CD4-positive, alpha-beta T cell treated with Interleukin-2 at 100 ng/mL for 4 hours (primary cell): Measurements from ENCODE around the gene PDIA6.

Experiments used
- DNase-seq: peaks from one replicate; pipeline ENCODE4 v3.0.0-alpha.2; 2020; ENCODE audit warnings: low spot score

Gene PDIA6, protein sequence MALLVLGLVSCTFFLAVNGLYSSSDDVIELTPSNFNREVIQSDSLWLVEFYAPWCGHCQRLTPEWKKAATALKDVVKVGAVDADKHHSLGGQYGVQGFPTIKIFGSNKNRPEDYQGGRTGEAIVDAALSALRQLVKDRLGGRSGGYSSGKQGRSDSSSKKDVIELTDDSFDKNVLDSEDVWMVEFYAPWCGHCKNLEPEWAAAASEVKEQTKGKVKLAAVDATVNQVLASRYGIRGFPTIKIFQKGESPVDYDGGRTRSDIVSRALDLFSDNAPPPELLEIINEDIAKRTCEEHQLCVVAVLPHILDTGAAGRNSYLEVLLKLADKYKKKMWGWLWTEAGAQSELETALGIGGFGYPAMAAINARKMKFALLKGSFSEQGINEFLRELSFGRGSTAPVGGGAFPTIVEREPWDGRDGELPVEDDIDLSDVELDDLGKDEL

GRCh38 chr2:10812362-10813162, at the start of gene PDIA6:
PDIA6 (minus strand) TSS chr2:10812785; CDS start chr2:10812696, 89 bp downstream.
- DNase-seq, result peak; percentile 96

- DNase-seq, result no peak
Observed at GRCh38 chr2:10862330-10862729, 49.7 kb upstream of the PDIA6 start.

DNA sequence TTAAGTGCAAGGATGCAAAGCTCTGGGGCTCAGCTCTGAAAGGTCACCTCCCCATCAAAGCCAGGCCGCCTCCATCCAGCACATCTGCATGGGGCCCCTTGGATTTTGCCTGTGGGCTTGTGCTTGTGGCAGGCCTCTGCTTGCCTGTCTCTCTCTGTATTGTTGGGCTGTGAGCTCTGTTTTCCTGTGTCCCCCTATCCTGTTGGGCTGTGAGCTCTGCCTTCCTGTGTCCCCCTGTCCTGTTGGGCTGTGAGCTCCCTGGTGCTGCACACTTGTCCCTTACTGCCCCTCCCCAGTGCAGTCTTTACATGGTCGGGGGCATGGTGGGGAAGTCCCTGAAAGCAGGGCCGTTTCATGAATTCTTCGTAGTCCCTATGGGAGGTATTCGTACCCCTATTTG, 49.2 kb upstream of the PDIA6 start:
- no peak for DNase-seq

GRCh38 chr2:10860814-10861325, 48.3 kb upstream of the PDIA6 start:
- DNase-seq, result no peak

GRCh38 chr2:10860081-10860813, 47.7 kb upstream of the PDIA6 start:
- DNase-seq, result no peak

- DNase-seq, result no peak
Observed at GRCh38 chr2:10859278-10859677, 46.7 kb upstream of the PDIA6 start.

DNA sequence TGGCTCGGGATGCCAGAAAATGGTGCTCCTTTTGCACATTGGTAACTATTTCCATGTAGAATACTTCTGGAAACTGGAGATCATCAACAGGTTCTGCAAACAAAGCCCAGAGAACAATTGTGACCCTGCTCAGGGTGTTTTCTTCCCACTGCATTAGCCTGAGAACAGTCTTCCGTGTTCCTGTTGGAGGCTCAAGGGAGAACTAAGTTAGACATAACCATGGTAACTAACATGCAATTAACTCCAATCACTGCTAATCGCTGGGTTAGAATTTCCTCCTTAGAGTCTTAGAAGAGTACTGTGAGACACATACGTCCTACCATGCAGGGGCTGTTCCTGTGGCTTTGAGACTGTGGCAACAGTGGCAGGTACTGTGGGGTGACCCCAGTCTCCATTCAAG, 36.0 kb upstream of the PDIA6 start:
- DNase-seq, result no peak

GRCh38 chr2:10847008-10847407, 34.4 kb upstream of the PDIA6 start:
- DNase-seq, result no peak

DNA sequence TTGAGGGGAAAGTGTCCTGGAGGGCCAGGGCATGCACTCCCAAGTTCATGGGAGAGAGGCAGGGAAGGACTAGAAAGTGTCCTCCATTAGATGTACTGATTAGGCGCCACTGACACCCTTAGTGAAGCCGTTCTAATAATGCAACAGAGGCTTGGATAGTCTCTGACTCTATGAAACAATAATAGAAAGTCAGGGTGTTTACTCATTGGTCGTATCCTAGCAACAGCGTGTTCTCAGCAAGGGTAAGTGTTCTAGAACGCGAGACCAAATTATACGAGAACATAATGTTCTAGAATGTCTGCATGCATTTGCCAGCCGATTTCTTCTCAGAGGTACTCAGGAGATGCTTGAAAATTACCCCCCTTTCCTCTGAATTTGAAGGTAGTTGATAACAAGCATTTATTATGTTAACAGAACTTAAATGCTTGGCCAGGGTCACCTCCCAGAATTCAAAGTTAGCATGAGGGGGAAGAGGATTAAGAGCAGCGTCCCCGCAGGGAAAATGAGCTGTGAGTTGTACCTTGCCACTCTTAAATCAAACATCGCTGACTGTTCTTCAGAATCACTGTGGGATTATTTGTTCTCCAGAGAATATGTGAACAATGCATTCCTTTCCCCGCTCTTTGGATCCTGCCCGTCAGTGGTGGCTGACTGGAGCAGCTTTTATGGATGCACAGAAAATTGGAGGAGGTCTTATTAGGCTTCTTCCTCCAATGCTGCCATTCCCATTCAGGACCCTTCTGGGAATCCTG, 33.7 kb upstream of the PDIA6 start:
- no peak for DNase-seq

DNA sequence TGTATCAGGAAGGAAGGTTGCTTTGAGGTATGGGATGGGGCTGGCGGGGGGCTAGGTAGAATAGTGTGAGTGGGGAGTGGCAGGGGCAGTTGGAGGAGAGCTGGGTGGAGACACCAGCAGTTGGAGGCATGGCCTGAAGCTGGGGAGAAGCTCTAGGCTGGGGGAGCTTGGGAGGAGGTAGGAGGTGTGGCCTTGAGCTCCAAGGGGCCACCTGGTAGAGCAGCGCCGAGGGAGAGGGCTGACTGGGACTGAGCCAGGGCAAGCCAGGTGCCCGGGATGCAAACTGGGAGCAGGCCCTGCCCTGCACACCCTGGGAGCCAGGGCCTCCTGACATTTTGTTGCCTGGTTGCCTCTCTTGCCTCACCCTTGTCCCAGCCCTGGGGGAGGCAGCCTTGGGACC, 33.1 kb upstream of the PDIA6 start:
- no peak for DNase-seq

- no peak for DNase-seq
Observed at GRCh38 chr2:10844097-10844496, 31.5 kb upstream of the PDIA6 start.

DNA sequence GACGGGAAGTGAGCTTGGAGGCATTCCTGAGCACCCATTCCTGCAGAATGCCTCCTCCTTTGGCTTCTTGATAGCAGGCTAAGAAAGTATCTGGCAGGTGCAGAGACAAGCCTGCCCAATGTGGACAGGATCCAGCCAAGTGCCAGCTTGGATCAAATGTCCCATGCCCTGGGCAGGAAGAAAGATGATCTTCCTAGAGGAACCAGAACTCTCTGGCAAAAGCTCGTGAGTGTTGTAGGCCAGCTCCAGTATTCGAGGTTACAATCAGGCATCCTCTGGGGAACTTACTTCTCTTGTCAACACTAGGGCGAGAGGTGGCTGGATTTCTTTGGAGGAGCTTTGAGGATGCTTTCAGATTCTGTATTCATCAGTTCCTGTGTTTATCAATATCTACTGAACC, 29.9 kb upstream of the PDIA6 start:
- no peak for DNase-seq

DNA sequence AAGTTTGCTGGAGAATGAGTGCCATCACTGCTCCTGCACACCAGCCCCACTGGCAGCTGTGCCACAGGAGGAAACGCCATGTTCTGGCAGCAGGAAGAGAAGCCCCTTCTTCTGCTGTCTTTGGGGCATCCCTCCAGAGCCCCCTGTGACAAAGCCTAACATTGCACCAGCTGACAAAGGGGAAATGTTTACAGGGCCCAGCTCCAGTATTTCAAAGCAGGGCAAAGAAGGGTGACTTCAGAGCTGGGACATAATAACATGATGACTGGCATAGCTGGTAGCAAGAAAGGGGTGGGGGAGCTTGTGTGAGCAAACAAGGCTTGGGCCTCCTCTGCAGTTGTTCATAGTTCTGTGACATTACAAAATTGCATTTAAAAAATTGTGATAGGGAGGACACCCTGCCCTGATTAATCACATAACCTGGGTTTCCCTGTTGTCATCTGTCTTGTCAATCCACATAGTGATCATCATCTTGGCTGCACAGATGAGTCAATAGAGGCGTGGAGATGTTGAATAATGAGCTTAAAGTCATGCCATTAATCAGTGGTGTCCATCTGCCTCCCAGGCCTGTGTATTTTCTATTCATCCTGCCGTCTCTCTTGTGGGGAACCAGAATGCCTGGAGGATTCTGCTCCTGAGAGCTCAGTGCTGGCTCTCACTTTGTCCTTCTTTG, 29.1 kb upstream of the PDIA6 start:
- no peak for DNase-seq

- no peak for DNase-seq
Observed at GRCh38 chr2:10839813-10840212, 27.2 kb upstream of the PDIA6 start.

DNA sequence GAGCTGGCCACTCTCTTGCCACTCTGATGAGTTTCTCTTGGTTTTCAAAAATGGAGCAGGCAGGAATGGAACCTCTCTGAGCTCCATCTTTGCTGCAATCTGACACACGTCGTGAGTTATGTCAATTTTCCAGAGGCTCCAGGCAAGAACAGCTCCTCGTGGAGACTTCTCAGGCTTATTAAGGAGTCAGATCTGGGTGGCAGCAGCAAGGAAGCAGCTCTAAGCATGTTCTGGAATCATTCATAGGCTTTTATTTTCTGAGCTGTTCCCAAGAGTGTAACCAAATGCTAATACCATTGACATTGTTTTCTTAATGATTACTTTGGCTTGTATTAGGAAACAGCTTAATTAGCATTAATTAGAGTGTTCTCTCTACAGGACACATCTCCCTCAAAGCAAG, 26.1 kb upstream of the PDIA6 start:
- no peak for DNase-seq

DNA sequence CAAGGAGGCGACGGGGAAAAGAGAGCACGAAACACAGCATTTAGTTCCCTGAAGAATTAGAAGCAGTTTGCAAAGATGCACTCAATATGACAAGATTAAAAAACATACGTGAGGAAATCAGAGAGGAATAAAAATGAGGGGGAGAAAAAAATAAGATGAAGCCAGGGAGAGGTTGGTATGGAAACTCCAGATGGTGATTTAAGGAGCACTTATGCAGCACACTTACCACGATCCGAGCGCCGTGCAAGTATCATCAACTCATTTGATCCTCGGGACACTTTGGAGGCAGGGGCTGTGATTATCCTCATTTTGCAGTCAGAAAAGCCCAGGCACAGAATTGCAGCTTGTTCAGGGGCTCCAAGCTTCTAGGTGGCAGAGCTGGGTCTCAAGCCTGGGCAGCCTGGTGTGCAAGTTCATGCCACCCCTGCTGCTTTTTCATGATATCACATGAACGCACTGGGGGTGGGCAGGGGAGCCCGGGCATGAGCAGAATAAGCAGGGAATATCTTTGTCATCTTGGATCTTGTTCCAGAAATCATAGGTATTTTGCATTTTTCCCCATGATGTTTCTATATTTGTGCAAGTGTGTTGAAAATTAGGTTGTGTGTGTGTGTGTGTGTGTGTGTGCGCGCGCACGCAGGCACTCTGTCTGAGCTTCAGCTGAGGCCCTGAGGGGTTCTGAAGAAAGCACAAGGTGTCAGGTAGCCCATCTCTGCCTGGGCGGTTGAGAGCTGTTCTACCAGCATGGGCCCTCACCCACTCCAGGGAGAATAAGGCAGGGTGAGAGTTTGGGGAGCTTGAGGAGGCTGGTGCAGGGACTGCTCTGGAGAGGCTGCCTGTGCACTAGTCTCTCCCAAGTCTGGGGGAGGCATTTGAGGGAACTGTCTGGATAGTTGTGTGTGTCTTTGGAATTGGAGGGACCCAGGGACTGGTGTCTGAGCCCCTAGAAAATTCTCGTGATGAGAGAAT, 25.0 kb upstream of the PDIA6 start:
- DNase-seq, result no peak

DNA sequence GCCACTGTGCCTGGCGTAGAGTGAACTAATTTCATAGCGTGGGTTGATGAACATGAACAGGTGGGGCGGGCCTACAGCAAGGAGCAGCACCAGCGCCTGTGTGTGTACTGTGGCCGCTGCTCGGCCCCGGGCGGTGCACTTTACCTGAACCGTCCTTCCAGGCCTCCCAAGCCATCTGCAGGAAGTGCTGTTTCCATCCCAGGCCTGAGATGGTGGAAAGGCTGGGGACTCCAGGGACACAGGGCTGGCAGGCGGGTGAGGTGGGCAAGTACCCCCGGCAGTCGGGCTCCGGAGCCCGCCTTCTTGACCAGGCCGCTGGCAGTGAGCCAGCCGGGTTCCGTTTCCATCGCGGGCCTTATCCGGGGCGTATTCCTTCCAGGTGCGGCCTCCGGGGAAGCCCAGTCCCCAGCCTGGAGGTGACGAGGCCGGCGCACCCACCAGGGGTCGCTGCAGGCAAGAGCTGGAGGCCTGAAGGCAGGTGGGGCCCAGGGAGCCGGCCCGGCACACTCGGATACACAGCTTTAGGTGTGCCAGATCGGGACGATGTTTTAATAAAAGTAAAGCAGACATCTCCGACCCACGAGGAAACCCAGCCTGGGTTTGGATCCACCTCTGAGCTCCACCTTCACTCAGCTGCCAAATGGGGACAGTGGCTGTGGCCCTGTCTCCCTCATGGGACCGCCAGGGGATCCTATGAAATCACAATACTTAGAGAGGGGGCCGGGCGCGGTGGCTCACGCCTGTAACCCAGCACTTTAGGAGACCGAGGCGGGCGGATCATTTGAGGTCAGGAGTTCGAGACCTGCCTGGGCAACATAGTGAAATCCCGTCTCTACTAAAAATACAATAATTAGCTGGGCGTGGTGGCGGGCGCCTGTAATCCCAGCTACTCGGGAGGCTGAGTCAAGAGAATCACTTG, 22.7 kb upstream of the PDIA6 start:
- peak; percentile 72 for DNase-seq

DNA sequence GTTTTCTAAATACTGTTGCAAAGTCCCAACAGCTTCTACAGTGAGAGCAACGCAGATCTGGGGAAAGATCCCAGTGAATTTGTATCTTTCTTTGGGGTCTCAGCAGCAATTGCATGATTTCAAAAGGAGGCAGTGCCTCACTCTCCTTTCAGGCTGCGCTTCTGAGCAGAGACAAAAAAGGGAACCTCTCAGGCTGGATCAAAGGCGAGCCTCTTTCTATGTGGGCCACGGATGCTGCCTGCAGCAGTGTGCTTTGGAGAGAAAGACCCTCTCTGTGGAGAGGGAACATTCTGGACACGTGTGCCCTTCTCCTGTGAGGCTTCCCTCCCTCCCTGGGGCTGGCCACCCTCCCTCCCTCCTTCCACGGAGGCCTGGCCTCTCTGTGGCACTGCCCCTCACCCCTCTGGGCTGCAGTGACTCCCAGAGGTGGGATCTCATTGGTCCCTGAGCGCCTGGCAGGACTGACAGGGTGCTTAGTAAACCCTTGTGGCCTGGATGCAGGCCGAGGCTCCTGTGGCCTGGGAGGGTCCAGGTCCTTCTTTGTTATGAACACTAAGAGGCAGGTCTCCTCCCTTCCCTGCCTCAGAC, 21.6 kb upstream of the PDIA6 start:
- no peak for DNase-seq
